Measurements from ENCODE around the gene PTTG1.

PTTG1 gene

DNA sequence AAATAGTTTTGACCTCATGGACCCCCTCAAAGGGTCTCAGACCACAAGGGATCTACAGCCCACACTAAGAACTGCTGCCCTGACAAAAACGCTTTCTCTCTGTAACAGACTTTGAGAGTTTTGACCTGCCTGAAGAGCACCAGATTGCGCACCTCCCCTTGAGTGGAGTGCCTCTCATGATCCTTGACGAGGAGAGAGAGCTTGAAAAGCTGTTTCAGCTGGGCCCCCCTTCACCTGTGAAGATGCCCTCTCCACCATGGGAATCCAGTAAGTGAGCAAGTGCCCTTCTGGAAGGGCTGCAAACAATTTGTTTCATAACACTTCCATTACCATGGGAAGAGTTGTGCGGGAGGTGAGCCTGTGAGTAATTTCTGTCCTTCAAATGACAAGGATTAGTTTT, 6.0 kb downstream of the PTTG1 start:
- DNase-seq: no peak

DNA sequence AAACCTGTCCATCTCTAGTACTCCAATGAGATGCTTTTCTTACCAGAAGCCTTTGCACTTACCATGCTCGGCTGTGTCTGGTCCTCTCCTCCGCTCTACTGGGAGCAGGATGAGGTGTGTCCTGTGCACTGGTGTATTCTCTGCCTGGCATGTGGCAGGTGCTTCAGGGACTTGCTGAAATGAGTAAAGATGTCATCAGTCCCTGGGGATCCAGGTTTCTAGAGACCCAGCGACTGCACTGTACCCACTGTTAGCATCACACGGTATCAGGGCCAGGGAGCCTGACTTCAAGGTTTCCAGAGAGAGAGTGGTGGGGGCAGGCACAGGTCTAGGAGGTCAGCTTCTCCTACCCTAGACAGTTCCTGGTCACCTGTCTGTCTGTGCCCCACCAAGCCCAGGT, 10.5 kb downstream of the PTTG1 start:
- DNase-seq: no peak

DNA sequence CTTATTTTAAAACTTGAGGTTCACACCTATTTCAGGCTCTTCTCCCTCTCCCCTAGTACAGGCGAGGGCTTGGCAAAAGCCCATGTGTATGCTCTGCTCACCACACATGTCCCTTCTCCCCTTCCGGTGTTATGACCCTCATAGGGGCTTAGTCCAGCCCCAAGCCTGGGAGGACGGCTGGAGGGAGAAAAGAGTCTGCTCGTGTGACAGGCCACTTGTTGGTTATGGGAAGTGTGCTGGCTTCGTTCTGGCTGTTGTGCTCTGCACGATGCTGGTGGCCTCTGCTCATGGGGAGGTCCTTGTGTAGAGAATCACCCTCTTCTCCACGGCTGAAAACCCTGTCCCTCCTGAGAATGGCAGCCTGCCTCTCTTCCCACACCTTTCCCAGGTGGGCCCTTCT, 11.1 kb downstream of the PTTG1 start:
- DNase-seq: no peak

DNA sequence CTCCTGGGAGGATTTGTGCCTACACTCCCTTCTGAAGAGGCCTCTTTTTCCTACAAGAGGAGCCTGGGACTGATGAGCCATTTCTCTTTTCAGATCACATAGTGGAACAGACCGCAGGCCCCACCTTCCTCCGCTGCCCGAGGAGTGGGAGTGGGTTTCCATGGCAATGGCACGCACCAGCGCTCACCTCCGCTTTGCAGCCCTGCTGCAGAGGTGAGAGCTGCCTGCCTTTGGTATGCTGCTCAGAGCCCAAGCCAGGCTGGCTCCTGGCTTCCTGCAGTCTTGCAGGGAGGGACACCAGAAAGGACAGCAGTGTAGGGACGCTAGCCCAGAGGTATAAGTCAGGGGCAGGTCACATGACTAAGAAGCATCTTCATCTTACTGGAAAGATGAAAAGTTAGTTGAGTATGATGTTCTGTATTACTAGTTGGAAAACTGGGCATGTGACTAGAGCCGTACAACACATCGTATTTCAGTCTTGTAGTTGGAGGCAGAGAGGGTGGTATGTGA, 12.4 kb downstream of the PTTG1 start:
- peak; percentile 32 for DNase-seq

DNA sequence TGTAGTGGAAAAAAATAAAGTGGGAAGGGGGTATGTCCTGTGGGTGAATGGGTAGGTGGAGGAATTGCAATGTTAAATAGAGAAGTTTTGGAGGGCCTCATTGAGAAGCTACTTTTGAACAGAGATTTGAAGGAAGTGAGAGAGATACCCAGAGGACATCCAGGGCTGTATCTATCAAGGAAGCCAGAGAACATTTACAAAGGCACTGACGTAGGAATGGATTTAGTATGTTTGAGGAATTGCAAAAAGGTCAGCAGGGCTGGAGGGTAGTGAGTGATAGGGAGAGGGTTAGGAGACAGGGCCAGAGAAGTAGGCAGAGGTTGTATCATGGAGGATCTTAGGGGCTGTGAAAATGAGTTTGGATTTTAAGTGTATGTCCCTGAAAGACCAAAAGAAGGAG, 13.9 kb downstream of the PTTG1 start:
- DNase-seq: no peak

DNA sequence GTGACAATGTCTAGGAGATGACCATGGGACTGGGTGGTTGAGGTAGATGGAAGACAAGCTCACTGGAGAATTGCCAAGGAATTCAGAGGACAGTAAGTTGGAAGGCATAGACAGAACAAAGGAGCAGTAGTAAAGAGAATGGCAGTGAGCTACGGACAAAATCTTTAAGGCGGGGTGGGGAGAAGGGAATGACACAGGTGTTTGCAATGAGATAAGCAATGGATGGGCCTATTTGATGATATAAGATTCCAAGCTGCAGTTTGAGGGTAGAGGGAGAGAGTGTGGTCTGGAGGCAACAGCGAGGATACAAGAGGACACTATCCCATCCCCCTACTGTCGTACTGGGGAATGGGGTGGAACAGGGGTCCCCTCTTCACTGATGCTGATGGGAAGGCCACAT, 14.4 kb downstream of the PTTG1 start:
- DNase-seq: no peak

DNA sequence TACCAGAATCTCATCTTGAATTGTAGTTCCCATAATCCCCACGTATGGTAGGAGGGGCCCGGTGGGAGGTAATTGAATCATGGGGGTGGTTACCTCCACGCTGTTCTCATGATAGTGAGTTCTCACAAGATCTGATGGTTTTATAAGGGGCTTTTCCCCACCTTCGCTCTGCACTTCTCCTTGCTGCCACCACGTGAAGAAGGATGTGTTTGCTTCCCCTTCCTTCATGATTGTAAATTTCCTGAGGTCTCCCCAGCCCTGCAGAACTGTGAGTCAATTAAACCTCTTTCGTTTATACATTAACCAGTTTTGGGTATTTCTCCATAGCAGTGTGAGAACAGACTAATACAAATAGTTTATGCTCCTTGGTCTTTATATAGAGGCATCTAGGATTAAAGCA, 15.0 kb downstream of the PTTG1 start:
- DNase-seq: peak; percentile 16

DNA sequence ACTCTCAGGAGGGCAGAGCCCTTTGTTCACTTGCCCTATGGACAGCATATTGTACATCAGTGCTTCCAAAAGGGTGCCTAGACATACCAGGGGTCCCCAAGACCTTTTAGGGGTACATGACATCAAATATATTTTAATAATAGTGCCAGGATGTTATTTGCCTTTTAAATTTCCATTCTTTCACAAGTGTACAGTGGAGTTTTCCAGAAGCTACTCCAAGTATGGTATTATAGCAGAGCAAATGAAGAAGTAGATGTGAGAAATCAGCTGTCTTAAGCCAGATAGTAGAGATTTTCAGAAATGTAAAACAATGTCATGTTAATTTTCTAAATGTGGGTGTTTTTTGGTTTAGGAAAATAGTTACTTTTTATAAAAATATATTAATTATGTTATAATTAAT, 15.6 kb downstream of the PTTG1 start:
- DNase-seq: no peak

- peak; percentile 86 for DNase-seq
Measured at GRCh38 chr5:160438316-160439204, 16.9 kb downstream of the PTTG1 start.

DNA sequence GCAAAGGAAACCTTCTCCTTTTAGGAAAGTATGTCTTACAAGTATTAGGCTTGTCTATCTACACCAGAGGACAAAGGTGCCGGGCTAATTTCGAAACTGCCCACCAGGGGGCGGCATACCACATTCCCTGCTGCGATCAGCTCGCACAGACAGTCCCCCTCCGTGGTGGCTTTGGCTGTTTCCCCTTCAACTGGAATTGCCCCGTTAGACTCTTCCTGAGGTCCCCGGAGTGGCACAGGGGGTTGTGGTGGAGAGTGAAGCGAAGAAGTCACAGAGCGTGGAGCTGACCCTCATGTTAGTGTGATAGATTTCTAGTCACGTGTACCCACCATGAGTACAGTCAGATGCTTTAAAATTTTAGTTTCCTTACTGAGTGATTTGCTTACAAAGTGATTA, 17.5 kb downstream of the PTTG1 start:
- DNase-seq: peak; percentile 90

DNA sequence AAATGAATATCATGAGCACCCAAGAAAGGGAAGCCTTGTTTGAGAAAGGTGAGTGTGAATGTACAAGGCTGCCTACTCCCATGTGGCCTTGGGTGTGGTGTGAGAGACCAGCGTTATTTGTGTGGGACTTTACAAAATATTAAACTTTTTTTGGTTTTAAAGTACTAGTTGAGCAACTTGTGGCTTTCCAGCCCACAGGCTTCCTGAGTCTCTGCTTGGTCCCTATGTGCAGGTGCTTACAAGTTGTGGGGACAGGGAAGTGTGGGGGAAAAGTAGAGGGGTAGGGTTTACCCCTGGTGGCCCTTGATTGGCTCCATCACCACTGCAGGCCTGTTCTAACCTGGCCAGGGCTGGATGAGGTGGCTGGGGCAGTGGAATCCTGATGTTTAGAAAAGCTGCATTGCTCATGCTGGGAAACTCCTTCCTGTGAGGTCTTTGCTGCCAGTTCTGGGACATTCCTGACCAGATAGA, 19.7 kb downstream of the PTTG1 start:
- DNase-seq: no peak

GRCh38 chr5:160442824-160443431, 21.3 kb downstream of the PTTG1 start:
- no peak for DNase-seq

- no peak for DNase-seq
Measured at GRCh38 chr5:160444407-160444806, 22.8 kb downstream of the PTTG1 start.

DNA sequence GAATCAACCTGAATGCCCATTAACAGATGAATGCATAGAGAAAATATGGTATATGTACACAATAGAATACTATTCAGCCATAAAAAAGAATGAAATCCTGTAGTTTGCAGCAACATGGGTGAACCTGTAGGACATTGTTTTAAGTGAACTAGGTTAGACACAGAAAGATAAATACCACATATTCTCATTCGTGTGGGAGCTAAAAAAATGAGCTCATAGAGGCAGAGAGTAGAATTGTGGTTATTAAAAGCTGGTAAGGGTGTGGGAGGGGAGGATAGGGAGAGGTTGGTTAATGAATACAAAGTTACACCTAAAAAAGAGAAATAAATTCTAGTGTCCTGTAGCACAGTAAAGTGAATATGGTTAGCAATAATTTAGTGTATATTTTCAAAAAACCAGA, 23.5 kb downstream of the PTTG1 start:
- DNase-seq: no peak

GRCh38 chr5:160445751-160446150, 24.1 kb downstream of the PTTG1 start:
- DNase-seq: no peak

DNA sequence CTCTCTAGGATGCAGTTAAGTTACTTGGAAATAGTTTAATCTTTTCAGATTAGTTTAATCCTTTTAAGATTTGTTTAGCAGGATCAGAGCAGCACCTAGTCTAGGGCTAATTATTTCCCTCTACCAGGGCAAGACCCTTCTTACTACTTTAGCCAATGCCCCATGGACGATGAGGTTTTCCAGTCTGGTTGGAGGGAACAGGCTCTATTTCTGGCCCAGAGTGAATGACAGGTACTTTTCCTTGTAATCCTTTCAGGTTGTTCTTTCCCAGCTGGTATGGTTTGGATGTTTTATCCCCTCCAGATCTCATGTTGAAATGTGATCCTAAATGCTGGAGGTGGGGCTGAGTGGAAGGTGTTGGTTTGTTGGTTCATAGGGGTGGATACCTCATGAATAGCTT, 27.2 kb downstream of the PTTG1 start:
- peak; percentile 97 for DNase-seq

GRCh38 chr5:160449458-160449857, 27.8 kb downstream of the PTTG1 start:
- DNase-seq: no peak

- DNase-seq: no peak
Measured at GRCh38 chr5:160450164-160450932, 28.7 kb downstream of the PTTG1 start.

DNA sequence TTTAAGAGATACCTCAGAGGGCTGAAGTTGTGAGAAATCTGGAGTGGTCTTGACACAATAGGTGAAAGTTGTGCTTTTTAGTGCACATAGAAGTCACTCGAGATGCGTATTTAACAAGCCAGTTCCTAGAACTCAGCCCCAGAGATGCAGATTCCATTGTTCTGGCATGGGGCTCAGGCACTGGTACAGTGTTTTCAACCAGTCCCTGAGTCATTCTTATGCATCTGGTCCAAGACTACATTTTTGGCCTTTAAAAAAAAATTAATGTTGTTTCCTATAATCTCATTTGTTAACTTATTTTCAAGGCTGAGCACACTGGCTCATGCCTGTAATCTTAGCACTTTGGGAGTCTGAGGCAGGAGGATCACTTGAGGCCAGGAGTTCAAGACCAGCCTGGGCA, 29.6 kb downstream of the PTTG1 start:
- no peak for DNase-seq

DNA sequence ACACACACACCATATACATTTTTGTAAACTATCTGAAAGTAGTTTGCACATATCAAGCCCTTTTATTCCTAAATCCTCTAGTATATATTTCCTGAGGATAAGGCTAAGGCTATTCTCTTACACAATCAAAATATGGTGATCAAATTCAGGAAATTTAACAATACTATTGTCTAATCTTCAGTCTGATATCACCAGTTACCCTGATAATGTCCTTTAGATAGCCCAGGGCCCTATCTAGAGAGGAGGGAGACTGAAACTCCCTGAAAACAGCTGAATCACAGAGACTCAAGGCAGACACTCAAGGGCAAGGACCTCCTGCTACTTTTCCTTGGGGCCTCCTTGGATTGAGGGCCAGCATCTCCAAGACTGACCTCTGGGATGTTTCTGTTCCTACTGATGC, 30.4 kb downstream of the PTTG1 start:
- no peak for DNase-seq

GRCh38 chr5:160452795-160453194, 31.1 kb downstream of the PTTG1 start:
- no peak for DNase-seq

GRCh38 chr5:160453751-160454150, 32.1 kb downstream of the PTTG1 start:
- DNase-seq: no peak

- DNase-seq: no peak
Measured at GRCh38 chr5:160455600-160455999, 33.9 kb downstream of the PTTG1 start.
